Breast epithelium (tissue), 4 donors: ENCODE data around the gene CRYZ. TPM values are rescaled to one million over a fixed set of nuclear protein-coding genes. Genes with fewer than 3 reads are reported as not detected.
A peak's percentile ranks its signal among the peaks of the same experiment; 100 is the strongest.

Experiments
- DNase-seq, 2 donors: peaks; one replicate each; pipeline ENCODE4 v3.0.0-alpha.2; 2019; ENCODE audit warnings: low spot score in 2 of 2
- H3K27ac ChIP-seq, 2 donors: fragments of 200-600 bp; sonication (generic) in 1 of 2; one replicate each; pipeline ENCODE4 v1.5.1; 2016 to 2019; ENCODE audit warnings: mild to moderate bottlenecking in 1 of 2
- H3K27me3 ChIP-seq, 2 donors: fragments of 200-600 bp; sonication (generic) in 1 of 2; one replicate each; pipeline versions ENCODE4 v1.5.1 to v1.6.0; 2017 to 2019; ENCODE audit warnings: control low read depth in 1 of 2, mild to moderate bottlenecking in 1 of 2
- H3K36me3 ChIP-seq: fragments of 200-600 bp; one replicate; pipeline ENCODE4 v1.5.1; 2019
- H3K4me1 ChIP-seq, 2 donors: fragments of 200-600 bp; sonication (generic); one replicate each; pipeline ENCODE4 v1.5.1; 2016 to 2019; ENCODE audit warnings: control low read depth in 1 of 2
- H3K4me3 ChIP-seq, 3 donors: fragments of 200-600 bp; sonication (generic); 1 replicate in 2 of 3; 2 replicates in 1 of 3; pipeline ENCODE4 v1.5.1; 2016 to 2019; ENCODE audit warnings: mild to moderate bottlenecking in 3 of 3, moderate library complexity in 2 of 3
- H3K9me3 ChIP-seq, 2 donors: fragments of 200-600 bp; sonication (generic) in 1 of 2; one replicate each; pipeline ENCODE4 v1.5.1; 2016 to 2019; ENCODE audit warnings: control low read depth in 1 of 2
- CTCF ChIP-seq, 3 donors: fragments of 450-650 bp; IDR thresholded peaks; one replicate each; pipeline ENCODE4 v1.5.1; 2016 to 2017; ENCODE audit warnings: antibody characterized with exemption in 3 of 3, mild to moderate bottlenecking in 3 of 3, moderate library complexity in 3 of 3
- POLR2A ChIP-seq: fragments of 450-650 bp; IDR thresholded peaks from one replicate; pipeline ENCODE4 v1.6.1; 2016; ENCODE audit warnings: antibody characterized with exemption, mild to moderate bottlenecking, moderate library complexity
- POLR2AphosphoS5 ChIP-seq, 3 donors: sonication (generic); formaldehyde crosslinking; IDR thresholded peaks; one replicate each; pipeline ENCODE4 v1.6.1; 2017; ENCODE audit warnings: antibody characterized with exemption in 3 of 3
- intact Hi-C: fragments of 100-400 bp; cut with DNase I; formaldehyde crosslinking; loops from one replicate; pipeline ENCODE4 v1.15.1; 2023; ENCODE audit warnings: low total_unique reads
- total RNA-seq, 3 donors: library from RNA; depleted of rRNA; stranded (reverse); fragments of >200 nt; gene quantifications; one replicate each; pipeline ENCODE4 v1.1.0, GENCODE V29; 2016

CRYZ gene
- total RNA-seq, 3 donors from 2014 or later: 17.8 to 40.1 (median 38.0) TPM

GRCh38 chr1:74689621-74690363 is 43.1 kb downstream of the CRYZ start:
- Histone ChIP-seq H3K27me3 (no peaks in the 10 kb centered on the region), H3K36me3 (no peaks in the 10 kb centered on the region), H3K4me1 (no peaks in the 10 kb centered on the region), H3K4me3 (no peak overlapping the region), H3K9me3 (no peaks in the 10 kb centered on the region), H3K27ac (no peak overlapping the region)
- no peak for DNase-seq
- intact Hi-C loops: no loop called here
- TF ChIP-seq CTCF (IDR thresholded peaks at IDR 0.05): peak in 2 of 3 donors; percentile 66 to 86
- TF ChIP-seq POLR2A: no peak

DNA sequence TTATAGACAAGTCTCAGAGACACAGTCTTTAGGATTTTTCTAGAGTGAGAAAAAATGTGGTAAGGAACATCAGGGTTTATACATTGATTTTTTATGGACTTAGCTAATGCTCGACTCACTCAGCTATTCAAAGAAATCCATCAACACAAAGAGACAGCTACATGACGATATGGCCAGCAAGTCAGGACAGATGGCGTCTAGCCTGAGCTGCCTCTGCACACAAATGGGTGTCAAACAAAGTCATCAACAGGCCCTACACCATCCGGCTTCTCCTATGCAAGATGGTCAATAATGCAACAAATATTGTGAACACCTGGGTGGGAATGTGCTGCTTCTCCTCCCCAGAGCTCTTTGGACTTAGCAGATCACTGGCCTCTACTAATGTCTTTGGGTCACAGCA is 45.9 kb downstream of the CRYZ start:
- Histone ChIP-seq H3K27me3 (no peaks in the 10 kb centered on the region), H3K4me1 (no peaks in the 10 kb centered on the region), H3K4me3 (no peak overlapping the region), H3K27ac (no peak overlapping the region), H3K36me3 (no peaks in the 10 kb centered on the region), H3K9me3 (no peaks in the 10 kb centered on the region)
- TF ChIP-seq POLR2AphosphoS5 (IDR thresholded peaks at IDR 0.05) (no peak), CTCF (IDR thresholded peaks at IDR 0.05) (no peak), POLR2A (no peak)
- no peak for DNase-seq
- intact Hi-C loops: no loop called here

- no peaks in the 10 kb centered on the region for H3K9me3 ChIP-seq
- intact Hi-C loops: no loop called here
- no peak overlapping the region for H3K4me3 ChIP-seq
- H3K36me3 ChIP-seq: no peaks in the 10 kb centered on the region
- no peaks in the 10 kb centered on the region for H3K27me3 ChIP-seq
- no peak for DNase-seq
- TF ChIP-seq POLR2AphosphoS5 (IDR thresholded peaks at IDR 0.05): no peak
- no peak for TF ChIP-seq CTCF (IDR thresholded peaks at IDR 0.05)
- no peak for TF ChIP-seq POLR2A
- H3K4me1 ChIP-seq: no peaks in the 10 kb centered on the region
- no peak overlapping the region for H3K27ac ChIP-seq
Measured at GRCh38 chr1:74684301-74684700, 48.5 kb downstream of the CRYZ start.

GRCh38 chr1:74683656-74684055 is 49.2 kb downstream of the CRYZ start:
- TF ChIP-seq CTCF (IDR thresholded peaks at IDR 0.05) (no peak), POLR2A (no peak), POLR2AphosphoS5 (IDR thresholded peaks at IDR 0.05) (no peak)
- Histone ChIP-seq H3K4me1 (no peaks in the 10 kb centered on the region), H3K27me3 (no peaks in the 10 kb centered on the region), H3K36me3 (no peaks in the 10 kb centered on the region), H3K27ac (no peak overlapping the region), H3K4me3 (no peak overlapping the region), H3K9me3 (no peaks in the 10 kb centered on the region)
- DNase-seq: no peak
- intact Hi-C loops: no loop called here

DNA sequence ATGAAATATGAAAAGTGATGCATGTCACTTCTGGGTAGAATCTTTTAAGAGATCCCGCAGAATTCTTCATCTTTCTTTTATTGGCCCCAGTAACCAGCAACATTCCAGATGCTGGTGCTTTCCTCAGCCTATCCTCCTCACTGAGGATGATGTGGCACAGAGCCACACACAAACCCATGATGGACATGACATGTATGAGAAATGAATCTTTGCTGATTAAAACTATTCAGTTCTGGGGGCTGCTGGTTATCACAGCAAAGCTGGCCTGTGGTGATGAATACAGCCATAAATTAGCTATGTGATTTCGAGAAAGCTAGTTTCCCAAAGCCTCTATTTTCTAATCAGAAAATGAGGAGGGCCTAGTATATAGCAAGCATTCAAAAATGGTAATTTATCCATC is 51.0 kb downstream of the CRYZ start:
- no peaks in the 10 kb centered on the region for H3K9me3 ChIP-seq
- DNase-seq: no peak
- intact Hi-C loops: no loop called here
- no peaks in the 10 kb centered on the region for H3K27me3 ChIP-seq
- H3K36me3 ChIP-seq: no peaks in the 10 kb centered on the region
- no peak overlapping the region for H3K4me3 ChIP-seq
- H3K4me1 ChIP-seq: no peaks in the 10 kb centered on the region
- no peak overlapping the region for H3K27ac ChIP-seq
- TF ChIP-seq CTCF (IDR thresholded peaks at IDR 0.05) (no peak), POLR2A (no peak), POLR2AphosphoS5 (IDR thresholded peaks at IDR 0.05) (no peak)
